ENCODE data around the gene STRC.
"Not testable (repeated sequence)": the region's sequence is repeated elsewhere in the genome, so short reads cannot be mapped to it uniquely, and the experiment has no call there.

STRC gene

GRCh38 chr15:43618700-43619099, at the start of gene STRC:
Gene STRC (minus strand): TSS chr15:43618800. CDS start chr15:43618722, 78 bp downstream.
- DNase-seq (ENCODE audit: low spot score) = not testable (repeated sequence)

- not testable (repeated sequence) for DNase-seq (ENCODE audit: low spot score)
These were observed 47.6 kb upstream of the STRC start for GRCh38 chr15:43666177-43666576.

GRCh38 chr15:43663333-43663732, 44.7 kb upstream of the STRC start:
- not testable (repeated sequence) for DNase-seq (ENCODE audit: low spot score)

GRCh38 chr15:43662293-43662692, 43.7 kb upstream of the STRC start:
- not testable (repeated sequence) for DNase-seq (ENCODE audit: low spot score)

- DNase-seq (ENCODE audit: low spot score) = not testable (repeated sequence)
These were observed 41.1 kb upstream of the STRC start for GRCh38 chr15:43659727-43660126.

GRCh38 chr15:43649430-43649926, 30.9 kb upstream of the STRC start:
- DNase-seq (ENCODE audit: low spot score) = not testable (repeated sequence)

GRCh38 chr15:43648649-43649429, 30.2 kb upstream of the STRC start, which contains the start of gene CATSPER2:
Gene CATSPER2 (minus strand): TSS chr15:43648844. CDS start chr15:43648061, 783 bp downstream.
- no peak for DNase-seq (ENCODE audit: low spot score)

- DNase-seq (ENCODE audit: low spot score) = not testable (repeated sequence)
These were observed 20.0 kb upstream of the STRC start for GRCh38 chr15:43638464-43639204.

- DNase-seq (ENCODE audit: low spot score) = not testable (repeated sequence)
These were observed 8.3 kb upstream of the STRC start for GRCh38 chr15:43626937-43627336.

- no peak for DNase-seq (ENCODE audit: low spot score)
These were observed 6.5 kb upstream of the STRC start for GRCh38 chr15:43625106-43625505.

GRCh38 chr15:43622068-43622799, 3.6 kb upstream of the STRC start:
- DNase-seq (ENCODE audit: low spot score) = not testable (repeated sequence)

- not testable (repeated sequence) for DNase-seq (ENCODE audit: low spot score)
These were observed 850 bp downstream of the STRC start for GRCh38 chr15:43617750-43618149.

- DNase-seq (ENCODE audit: low spot score) = not testable (repeated sequence)
These were observed 16.4 kb downstream of the STRC start for GRCh38 chr15:43602233-43602632.

GRCh38 chr15:43600200-43600599, 18.4 kb downstream of the STRC start:
- DNase-seq (ENCODE audit: low spot score) = not testable (repeated sequence)

GRCh38 chr15:43599131-43599530, 19.5 kb downstream of the STRC start:
- not testable (repeated sequence) for DNase-seq (ENCODE audit: low spot score)

- not testable (repeated sequence) for DNase-seq (ENCODE audit: low spot score)
These were observed 25.0 kb downstream of the STRC start, which contains the start of gene CKMT1B for GRCh38 chr15:43593328-43594190. Gene CKMT1B (plus strand): TSS chr15:43594027. CDS start chr15:43594219, 192 bp downstream.

- not testable (repeated sequence) for DNase-seq (ENCODE audit: low spot score)
These were observed 25.8 kb downstream of the STRC start for GRCh38 chr15:43592841-43593240.

GRCh38 chr15:43589778-43590466, 28.7 kb downstream of the STRC start, which contains the start of gene PPIP5K1:
Gene PPIP5K1 (minus strand): TSS chr15:43590208. CDS start chr15:43584504, 5,704 bp downstream.
- DNase-seq (ENCODE audit: low spot score) = not testable (repeated sequence)

- not testable (repeated sequence) for DNase-seq (ENCODE audit: low spot score)
These were observed 44.0 kb downstream of the STRC start for GRCh38 chr15:43574607-43575006.

GRCh38 chr15:43566615-43567014, 52.0 kb downstream of the STRC start:
- not testable (repeated sequence) for DNase-seq (ENCODE audit: low spot score)
